HG03520 (cell line): ENCODE data around the gene TPM4.

Source experiments
- ATAC-seq: cut with Tn5 transposase; IDR thresholded peaks from one replicate; pipeline ENCODE4 v1.9.1; 2021; ENCODE audit warnings: mild to moderate bottlenecking, moderate library complexity; ENCODE audit not compliant: unreplicated experiment

The TPM4 gene

DNA sequence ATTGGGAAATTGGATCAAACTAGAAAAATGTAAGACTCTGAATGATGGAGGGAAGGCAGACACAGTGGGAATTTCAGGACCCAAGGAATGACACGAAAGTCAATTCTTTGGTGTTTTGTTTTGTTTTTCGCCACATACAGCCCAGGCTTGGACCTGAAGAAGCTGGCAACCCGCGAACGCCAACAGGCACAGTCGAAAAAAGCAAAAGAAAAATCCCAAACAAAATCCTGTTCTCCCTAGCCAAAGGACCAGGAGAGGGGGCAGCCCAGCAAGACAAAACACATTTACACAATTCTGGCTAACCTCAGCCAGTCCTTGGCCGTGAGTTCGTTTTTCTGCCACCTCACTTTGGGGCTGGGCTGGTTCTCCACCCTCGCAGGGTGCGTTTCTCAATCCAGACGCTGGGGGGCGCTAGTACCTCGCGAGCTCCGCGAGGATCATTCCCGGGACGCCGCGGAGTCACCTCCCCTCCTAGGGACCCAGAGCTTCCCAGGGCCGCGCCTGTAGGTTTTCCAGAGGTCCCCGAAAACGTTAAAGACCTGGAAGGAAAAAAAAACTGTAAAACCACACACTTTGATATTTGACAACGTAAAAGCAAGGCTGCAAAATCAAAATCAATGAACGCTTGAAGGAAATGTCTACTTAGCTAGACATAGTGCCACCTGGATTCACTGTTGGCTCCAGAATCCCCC is 34.9 kb upstream of the TPM4 start:
- no peak for ATAC-seq

DNA sequence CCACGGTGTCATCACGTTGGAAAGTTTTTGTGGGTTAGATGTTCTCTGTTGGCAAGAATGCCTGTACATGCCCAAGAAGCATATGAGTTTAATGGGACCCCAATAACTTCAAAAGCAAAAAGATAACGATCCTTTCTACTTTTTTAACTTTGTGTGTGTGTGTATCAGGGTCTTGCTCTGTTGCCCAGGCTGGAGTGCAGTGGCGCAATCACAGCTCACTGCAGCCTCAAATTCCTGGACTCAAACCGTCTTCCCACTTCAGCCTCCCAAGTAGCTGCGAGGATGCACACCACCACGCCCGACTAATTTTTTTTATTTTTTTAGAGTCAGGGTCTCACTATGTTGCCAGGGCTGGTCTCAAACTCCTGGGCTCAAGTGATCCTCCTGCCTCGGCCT is 34.3 kb upstream of the TPM4 start:
- ATAC-seq = no peak

DNA sequence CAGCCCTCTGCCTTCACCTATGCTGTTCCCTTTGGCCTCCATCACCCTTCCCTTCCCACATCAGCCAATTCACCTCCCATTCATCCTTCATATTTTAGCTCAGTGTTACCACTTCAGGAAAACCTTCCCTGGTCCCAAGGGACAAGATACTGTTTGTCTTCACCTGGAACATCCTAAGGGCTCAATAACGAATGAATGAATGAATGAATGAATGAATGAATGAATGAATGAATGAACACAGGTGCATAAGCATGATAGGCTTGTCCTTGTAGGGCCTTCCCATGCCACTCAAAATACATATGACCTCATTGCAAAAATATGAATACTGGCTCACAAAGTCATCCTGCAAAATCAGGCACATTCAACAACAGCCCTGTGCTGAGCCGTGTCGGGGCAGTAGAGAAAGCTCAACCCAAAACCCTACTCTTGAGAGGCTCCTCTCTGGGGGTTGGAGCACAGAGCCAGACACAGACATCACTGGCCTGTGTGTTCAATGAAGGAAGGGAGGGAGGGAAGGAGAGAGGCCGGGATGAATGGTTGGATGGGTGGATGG is 33.7 kb upstream of the TPM4 start:
- no peak for ATAC-seq

DNA sequence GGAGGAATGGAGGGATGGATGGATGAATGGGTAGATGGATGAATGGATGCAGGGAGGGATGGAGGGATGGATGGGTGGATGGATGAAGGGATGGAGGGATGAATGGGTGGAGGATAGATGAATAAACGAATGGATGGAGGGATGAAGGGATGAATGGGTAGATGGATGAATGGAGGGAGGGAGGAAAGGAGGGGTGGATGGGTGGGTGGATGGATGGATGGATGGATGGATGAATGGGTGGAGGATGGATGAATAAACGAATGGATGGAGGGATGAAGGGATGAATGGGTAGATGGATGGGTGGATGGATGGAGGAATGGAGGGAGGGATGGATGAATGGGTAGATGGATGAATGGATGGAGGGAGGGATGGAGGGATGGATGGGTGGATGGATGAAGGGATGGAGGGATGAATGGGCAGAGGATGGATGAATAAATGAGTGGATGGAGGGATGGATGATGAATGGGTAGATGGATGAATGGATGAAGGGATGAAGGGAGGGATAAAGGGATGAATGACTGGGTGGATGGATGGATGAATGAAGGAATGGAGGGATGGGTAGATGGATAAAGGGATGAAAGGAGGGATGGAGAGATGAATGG is 33.0 kb upstream of the TPM4 start:
- ATAC-seq = no peak

DNA sequence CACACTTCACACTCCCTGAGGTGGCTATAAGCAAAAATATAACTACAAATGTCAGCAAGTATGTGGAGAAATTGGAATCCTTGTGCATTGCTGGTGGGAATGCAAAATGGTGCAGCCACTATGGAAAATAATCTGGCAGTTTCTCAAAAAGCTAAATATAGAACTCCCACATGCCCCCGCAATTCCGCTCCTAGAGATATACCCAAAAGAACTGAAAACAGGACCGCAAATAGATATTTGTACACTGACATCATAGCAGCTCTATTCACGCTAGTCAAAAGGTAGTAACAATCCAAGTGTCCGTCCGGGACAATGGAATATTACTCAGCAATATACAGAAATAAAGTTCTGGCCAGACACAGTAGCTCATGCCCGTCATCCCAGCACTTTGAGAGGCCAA is 31.5 kb upstream of the TPM4 start:
- ATAC-seq = no peak

DNA sequence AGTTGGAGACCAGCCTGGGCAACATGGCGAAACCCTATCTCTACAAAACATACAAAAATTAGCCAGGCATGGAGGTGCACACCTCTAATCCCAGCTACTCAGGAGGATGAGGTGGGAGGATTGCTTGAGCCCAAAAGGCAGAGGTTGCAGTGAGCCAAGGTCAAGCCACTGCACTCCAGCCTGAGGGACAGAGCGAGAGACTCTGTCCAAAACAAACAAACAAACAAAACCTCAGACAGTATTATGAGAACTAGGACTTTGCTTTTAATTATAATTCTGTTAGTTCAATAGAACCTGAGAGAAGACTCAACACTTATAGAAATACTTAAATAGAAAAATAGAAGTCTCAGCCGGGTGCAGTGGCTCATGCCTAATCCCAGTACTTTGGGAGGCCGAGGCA is 31.1 kb upstream of the TPM4 start:
- no peak for ATAC-seq

DNA sequence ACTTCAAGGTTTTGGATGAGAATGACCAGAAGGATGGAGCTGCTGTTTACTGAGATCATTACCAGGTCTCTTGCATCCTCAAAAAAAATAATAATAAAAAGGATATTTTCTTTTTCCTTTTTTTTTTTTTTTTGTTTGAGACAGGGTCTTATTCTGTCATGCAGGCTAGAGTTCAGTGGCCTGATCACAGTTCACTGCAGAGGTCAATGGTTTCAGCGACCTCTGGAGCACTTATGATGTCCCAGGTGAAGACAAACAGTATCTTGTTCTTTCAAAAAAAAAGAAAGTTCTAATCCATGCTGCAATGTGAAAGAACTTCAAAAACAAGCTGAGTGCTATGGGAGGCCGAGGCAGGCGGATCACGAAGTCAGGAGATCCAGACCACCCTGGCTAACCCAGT is 30.4 kb upstream of the TPM4 start:
- no peak for ATAC-seq

DNA sequence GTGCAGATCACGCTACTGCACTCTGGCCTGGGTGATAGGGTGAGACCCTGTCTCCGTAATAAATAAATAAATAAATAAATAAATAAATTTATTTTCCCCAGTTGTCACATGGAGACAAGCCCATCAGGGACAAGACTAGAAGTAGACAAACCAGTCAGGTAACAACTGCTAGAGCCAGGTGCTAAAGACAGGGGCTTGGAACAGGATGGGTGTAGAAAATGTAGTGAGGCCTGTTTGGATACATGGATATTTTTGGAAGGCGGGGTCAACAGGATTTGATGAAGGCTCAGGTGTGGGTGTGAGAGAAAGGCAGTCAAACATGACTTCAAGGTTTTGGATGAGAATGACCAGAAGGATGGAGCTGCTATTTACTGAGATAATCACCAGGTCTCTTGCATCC is 27.7 kb upstream of the TPM4 start:
- no peak for ATAC-seq

DNA sequence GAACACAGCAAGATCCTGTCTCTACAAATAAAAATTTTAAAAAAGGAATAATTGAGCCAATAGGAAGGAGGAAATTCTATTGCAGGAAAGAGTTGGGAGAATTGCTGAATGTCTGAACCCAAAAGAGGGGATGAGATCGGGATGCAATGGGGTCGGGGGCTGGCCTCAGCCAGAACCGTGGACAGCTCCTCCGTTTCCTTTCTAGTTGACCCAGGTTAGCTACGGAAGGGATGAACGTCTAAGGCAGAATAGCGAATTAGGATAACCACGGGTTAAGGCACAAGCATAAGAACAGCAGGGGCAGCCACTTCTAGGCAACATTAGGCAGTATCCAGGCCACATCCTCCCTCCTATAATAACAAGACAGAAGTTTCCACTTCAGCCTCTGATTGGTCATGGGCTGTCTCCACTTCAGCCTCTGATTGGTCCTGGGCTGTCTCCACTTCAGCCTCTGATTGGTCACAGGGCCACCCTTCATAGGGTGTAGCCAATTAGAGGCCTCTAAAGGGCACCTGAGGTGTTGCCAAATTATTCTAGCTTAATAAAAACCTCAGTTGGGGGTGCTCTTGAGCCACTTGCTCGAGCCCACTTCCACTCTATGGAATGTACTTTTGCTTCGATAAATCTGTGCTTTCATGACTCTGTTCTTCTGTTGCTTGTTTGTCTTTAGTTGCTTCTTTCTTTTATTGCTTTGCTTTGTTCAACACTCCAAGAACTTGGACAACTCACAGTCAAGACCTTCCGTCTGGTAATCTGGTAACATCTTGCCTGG is 24.9 kb upstream of the TPM4 start:
- ATAC-seq = no peak

DNA sequence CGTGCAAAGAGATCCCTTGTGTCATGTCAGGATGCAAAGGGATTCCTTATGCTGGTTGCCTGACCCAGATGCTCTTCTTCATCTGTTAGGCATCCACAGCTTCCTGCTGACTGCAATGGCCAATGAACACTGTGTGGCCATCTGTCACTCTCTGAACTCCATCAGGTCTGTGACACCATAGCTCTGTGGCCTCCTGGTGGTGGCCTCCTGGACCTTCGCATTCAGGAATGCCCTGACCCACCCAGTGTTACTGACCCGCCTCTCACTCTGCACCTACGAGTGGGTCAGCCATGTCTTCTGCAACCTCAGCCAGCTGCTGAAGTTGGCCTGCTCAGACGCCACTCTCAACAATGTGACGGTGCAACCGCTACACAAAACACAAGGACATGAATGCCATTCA is 23.9 kb upstream of the TPM4 start:
- ATAC-seq = no peak

DNA sequence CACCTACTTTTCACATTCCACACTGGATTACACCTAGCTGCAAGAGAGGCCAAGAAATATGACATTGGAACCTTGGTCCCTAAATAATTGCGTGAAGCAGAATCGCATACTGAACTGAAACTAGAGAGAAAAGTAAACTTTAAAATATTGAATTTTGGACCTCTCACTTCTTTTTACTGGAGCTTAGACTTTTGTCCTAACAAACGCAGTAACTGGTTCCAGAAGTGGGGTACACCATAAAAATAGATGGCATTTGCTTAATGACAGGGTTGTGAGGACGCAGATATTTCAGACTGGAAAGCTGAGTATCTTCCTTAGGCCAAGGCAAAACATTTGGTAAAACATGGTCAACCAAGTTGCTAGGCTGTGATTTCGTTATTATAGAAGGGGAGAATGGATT is 19.2 kb upstream of the TPM4 start:
- ATAC-seq = no peak

DNA sequence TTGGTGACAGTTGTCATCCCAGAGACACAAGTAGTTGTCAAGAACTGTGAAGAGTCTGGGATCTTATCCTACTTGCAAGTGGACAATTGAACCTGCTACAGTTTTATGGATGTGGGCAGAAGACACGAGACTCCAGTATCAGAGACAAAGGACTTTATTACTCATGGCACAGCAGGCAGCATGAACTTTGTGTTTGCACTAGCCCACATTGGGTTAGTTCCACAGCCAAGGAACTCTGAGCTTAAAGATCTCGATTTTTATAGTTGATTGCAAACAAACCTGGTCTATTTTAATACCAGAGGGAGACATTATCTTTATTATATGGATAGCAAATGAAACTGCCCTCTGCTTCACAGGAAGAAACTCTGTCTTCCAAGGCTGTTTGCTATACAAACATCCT is 16.0 kb upstream of the TPM4 start:
- no peak for ATAC-seq

DNA sequence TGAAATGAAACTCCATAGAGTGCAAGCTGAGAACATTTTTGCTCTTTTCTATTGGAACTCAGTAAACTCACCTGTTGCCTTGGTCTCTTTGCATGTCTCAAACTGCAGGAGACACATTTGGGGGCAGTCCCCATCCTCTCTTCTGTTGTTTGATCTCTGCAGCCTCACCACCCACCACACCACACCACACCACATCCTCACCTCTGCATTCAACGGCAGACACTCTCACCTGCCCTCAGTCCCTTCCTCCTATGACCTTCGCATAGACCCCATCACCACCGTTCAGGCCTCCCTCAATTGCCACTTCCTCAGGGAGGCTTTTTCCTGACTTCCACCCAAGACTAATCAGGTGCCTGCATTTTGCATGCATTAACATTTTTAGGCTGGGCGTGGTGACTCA is 14.4 kb upstream of the TPM4 start:
- no peak for ATAC-seq

DNA sequence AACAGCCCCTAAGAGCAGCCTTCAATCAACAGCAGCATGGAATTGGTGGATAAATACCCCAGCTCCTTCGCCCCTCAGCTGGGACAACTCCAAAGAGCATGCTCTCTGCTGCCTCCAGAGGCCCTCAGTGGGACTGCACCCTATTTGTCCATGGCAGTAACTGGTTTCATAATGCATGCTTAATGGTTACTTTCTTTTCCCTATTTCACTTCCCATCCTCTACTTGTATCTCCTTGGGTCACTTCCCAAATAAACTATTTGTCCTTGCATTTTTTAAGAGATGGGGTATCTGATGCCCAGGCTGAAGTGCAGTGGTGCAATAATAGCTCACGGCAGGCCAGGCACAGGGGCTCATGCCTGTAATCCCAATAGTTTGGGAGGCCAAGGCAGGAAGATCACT is 13.5 kb upstream of the TPM4 start:
- ATAC-seq = no peak

DNA sequence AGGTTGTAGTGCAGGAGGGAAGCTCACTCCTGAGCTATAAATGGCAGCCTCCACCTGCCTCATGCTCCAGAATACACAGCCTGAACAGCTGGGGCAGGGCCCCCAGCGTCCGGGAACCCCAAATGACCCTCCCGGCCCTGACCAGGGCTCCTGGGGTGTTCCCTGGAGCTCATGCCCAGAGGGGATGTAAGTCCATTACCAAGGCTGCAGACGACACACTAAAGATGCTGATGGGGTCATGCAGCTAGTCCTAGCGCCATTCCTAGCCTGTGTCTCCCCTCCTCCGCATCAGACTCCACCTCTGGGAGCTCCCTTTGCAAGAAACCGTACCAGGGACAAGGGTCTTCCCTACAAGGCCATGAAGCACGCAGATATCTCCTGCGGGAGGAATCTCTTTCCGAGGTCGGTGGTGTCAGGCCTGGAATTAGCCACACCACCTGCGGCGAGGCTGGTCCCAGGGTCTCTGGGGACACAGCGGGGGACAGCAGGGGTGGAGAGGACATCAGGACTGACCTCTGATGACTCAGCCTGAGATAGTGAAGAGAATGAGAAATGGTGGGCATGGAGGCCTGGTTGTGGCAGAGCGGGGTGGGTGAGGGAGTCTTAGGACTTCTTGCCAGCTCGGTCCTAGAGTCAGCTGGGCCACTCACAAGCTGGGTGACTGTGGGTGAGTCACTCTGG is 11.9 kb upstream of the TPM4 start:
- no peak for ATAC-seq

DNA sequence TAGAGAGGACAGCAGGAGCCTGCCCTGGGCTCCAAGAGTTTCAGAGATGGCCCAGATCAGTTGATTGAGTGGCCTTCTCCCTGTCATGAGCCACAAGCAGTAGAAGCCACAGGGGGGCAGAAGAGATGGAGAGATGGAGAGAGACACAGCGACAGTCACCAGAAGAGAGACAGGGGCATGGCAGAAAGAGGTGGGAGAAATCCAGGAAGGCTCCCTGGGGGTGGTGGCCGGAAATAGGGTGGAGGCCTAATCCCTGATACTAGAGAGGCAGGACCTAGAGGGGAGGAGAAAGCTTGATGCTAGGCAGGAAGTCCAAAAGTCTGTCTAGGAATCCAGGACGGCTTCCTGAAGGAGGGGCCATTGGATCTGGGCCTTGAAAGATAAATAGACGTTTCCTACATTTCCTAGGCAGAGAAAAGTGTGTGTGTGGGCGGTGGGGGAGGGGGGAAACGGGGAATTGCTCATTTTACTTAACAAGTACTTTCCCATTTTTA is 9.6 kb upstream of the TPM4 start:
- no peak for ATAC-seq

DNA sequence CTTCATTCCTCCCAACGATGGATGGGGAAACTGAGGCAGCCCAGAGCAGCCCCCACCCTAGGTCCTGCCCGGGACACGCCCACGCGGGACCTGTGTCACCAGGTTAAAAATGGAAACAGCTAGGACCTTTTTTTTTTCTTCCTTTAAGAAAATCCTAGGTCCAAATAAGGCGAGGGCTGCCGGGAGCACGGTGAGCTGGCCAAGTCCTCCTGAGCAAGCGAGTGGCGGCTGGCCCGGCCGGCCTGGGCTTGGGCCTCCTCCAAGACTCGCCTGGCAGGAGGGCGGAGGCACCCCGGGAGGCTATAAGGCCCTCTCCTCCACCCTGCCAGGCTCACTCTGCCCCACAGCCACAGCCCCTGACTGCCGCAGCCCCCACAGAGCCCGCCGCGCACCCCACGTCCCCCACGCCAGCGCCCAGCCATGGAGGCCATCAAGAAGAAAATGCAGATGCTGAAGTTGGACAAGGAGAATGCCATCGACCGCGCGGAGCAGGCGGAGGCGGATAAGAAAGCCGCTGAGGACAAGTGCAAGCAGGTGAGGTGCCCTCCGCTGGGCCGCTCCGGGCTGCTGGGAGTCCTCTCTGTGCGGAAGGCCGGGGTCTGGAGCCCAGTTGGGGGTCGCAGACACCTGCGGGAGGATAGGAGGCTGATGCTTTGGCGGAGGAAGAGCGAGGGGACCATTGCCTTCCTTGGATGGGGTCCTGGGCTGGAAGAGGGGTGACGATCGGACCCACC is 8.9 kb upstream of the TPM4 start:
- ATAC-seq = no peak

DNA sequence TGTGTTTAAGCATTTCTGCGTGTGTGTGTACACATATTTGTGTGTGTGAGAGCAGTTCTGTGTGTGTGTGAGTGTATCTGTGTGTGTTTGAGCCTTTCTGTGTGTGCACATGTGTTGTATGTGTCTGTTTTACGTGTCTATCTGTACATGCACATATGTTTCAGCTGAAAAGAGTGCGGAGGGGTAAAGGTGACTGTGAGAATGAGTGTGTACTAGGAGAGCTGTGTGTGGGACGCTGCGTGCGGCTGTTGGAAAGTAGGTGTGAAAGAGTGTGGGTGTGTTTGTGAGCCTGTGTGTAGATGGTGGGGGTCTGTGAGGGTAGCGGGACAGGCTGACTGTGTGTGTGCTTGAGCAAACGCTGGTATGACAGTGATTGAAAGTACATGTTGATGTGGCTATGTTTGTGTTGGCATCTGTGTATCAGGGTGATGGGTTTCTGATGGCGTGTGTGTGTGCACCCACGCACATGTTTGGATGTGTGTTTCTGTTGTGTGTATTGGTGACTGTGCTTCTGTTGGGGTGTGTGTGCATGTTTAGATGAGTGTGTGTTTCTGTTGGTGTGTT is 7.5 kb upstream of the TPM4 start:
- no peak for ATAC-seq

DNA sequence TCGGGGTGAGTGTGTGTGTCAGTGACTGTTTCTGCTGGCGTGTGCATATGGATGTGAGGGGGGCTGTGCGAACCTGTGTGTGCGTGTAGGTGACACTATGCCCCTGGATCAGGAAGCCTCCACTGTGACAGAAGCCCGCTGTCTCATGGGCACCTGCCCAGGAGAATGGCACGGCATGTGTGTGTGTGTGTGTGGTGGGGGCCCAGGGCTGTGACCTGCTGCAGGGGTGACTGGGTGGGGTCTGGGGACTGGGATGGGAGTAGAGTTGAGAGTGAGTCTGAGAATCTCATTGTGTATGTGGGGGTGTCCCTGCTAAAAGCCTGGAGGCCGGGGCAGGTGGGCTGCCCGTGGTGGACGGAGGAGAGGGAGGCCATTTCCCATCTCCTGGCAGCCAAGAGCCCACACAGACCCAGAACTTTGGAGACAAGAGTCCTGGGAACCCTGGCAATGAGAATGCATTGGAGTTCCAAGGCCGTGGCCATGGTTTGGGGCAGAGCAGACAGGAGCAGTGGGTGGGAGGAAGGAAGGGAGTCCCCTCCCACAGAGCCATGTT is 6.4 kb upstream of the TPM4 start:
- no peak for ATAC-seq

DNA sequence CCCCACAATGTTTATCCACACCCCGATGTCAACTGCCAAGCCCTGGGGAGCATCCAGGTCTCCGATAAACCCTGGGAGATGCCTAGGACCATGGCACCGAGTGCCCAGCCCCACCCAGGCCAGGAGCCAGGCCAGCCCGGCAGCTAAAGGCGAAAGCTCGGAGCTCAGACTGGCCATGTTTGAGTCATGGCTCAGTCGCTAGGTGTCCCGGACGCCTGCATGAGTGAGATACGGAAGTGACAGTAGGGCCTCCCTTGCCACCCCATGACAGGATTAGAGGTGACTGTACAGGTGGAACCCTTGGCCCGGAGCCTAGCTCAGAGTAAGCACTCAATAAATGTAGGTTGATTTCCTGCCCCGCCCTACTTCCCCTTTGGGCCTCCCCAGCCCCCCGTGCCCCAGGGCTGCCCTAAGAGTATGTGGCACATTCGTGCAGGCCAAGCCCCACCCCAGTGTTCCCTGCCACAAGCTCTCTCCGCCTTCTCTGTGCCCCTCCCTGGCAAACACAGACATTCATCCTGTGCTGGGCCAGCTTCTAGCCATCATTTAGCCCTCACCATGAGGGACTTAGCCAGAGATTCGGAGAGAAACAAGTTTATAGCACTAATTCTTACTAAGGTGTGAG is 5.8 kb upstream of the TPM4 start:
- ATAC-seq = no peak
